Measurements from ENCODE around the gene DOCK2.

DOCK2 gene

DNA sequence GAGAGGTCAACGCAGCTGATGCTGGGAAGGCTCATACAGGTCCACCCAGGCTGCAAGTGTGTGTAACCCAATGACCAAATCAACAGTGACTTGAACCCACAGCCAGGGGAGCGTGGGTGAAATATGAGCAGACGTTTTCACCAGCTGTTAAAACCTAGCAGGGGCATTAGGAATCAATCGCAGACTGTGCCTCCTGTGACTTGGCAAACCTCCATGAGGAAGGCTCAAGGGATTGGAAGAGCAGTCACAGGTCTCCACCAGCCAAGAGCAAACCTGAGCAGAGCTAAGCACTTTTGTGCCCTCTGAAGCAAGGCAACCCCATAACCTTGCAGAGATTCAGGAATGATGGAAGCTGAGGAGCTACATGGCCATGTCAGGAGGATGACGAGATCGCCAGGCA is 317.7 kb downstream of the DOCK2 start:
- H3K27ac ChIP-seq (ENCODE audit: low read length) = no peak overlapping the region
- H3K36me3 ChIP-seq (ENCODE audit: insufficient read depth, low read length) = peaks cover 24% of the 10 kb centered on the region
- TF ChIP-seq, protein P1, sequence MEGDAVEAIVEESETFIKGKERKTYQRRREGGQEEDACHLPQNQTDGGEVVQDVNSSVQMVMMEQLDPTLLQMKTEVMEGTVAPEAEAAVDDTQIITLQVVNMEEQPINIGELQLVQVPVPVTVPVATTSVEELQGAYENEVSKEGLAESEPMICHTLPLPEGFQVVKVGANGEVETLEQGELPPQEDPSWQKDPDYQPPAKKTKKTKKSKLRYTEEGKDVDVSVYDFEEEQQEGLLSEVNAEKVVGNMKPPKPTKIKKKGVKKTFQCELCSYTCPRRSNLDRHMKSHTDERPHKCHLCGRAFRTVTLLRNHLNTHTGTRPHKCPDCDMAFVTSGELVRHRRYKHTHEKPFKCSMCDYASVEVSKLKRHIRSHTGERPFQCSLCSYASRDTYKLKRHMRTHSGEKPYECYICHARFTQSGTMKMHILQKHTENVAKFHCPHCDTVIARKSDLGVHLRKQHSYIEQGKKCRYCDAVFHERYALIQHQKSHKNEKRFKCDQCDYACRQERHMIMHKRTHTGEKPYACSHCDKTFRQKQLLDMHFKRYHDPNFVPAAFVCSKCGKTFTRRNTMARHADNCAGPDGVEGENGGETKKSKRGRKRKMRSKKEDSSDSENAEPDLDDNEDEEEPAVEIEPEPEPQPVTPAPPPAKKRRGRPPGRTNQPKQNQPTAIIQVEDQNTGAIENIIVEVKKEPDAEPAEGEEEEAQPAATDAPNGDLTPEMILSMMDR (IDR thresholded peaks at IDR 0.05; ENCODE audit: borderline replicate concordance, extremely low read depth, low read length, poor library complexity, severe bottlenecking) = no peak
- TF ChIP-seq EZH2 (IDR thresholded peaks at IDR 0.05; ENCODE audit: borderline replicate concordance, low read depth, low read length, severe bottlenecking) = no peak
- H3K9ac ChIP-seq (ENCODE audit: low read depth, low read length) = no peak overlapping the region
- H3K4me1 ChIP-seq (ENCODE audit: insufficient read depth, low read length) = no peaks in the 10 kb centered on the region
- H3K4me3 ChIP-seq (ENCODE audit: low read depth in 1 of 2, low read length in 2 of 2) = no peak overlapping the region
- 0 out of 2 replicates have a peak, but pooled peaks cover 2% of the 10 kb centered on the region for H4K20me1 ChIP-seq (ENCODE audit: insufficient read depth, low read length)
- no peak overlapping the region for H3K4me2 ChIP-seq (ENCODE audit: insufficient read depth, low read length)
- ATAC-seq (ENCODE audit: insufficient read depth, low read depth) = no peak
- DNase-seq = no peak
- H3K79me2 ChIP-seq (ENCODE audit: insufficient read depth, low read length) = no peaks in the 10 kb centered on the region
- H2AFZ ChIP-seq (ENCODE audit: low read depth, low read length) = no peak overlapping the region
- no peaks in the 10 kb centered on the region for H3K9me3 ChIP-seq (ENCODE audit: insufficient read depth, low read length, severe bottlenecking)
- no peaks in the 10 kb centered on the region for H3K27me3 ChIP-seq (ENCODE audit: insufficient read depth, low read length, poor library complexity)

GRCh38 chr5:169956126-169956525 is 319.1 kb downstream of the DOCK2 start:
- ATAC-seq (ENCODE audit: insufficient read depth, low read depth) (no peak), DNase-seq (no peak)
- Histone ChIP-seq H3K36me3 (ENCODE audit: insufficient read depth, low read length) (peaks cover 15% of the 10 kb centered on the region), H3K9me3 (ENCODE audit: insufficient read depth, low read length, severe bottlenecking) (no peaks in the 10 kb centered on the region), H4K20me1 (ENCODE audit: insufficient read depth, low read length) (no peaks in the 10 kb centered on the region), H3K4me2 (ENCODE audit: insufficient read depth, low read length) (no peak overlapping the region), H2AFZ (ENCODE audit: low read depth, low read length) (no peak overlapping the region), H3K79me2 (ENCODE audit: insufficient read depth, low read length) (no peaks in the 10 kb centered on the region), H3K9ac (ENCODE audit: low read depth, low read length) (no peak overlapping the region), H3K4me3 (ENCODE audit: low read depth in 1 of 2, low read length in 2 of 2) (no peak overlapping the region), H3K27ac (ENCODE audit: low read length) (no peak overlapping the region), H3K27me3 (ENCODE audit: insufficient read depth, low read length, poor library complexity) (no peaks in the 10 kb centered on the region), H3K4me1 (ENCODE audit: insufficient read depth, low read length) (no peaks in the 10 kb centered on the region)
- no peak for TF ChIP-seq EZH2 (IDR thresholded peaks at IDR 0.05; ENCODE audit: borderline replicate concordance, low read depth, low read length, severe bottlenecking)
- TF ChIP-seq, protein P1 (IDR thresholded peaks at IDR 0.05; ENCODE audit: borderline replicate concordance, extremely low read depth, low read length, poor library complexity, severe bottlenecking) = no peak

DNA sequence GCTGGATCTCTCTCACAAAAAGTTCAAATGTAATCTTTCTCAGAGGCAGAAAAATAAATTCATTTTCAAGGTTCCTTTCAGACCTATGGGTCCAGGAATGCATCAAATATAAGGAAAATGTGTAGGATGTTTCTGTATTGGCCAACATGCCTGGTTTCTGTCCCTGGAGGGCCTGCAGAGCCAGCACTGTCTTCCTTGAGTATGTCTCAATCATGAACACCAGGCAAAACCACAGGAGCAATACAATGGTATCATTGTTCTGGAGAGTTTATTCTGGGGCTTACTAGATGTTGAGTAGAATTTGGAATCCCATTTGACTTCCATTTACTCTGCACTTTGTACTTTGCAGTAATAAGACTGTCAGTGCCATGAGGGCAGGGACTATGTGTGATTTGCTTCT is 319.7 kb downstream of the DOCK2 start:
- no peak for DNase-seq
- H3K27ac ChIP-seq (ENCODE audit: low read length) = no peak overlapping the region

More for the DNA sequence above, 319.7 kb downstream of the DOCK2 start:
- ATAC-seq (ENCODE audit: insufficient read depth, low read depth) = no peak
- H3K9ac ChIP-seq (ENCODE audit: low read depth, low read length) = no peak overlapping the region
- peaks cover 15% of the 10 kb centered on the region for H3K36me3 ChIP-seq (ENCODE audit: insufficient read depth, low read length)
- no peaks in the 10 kb centered on the region for H3K4me1 ChIP-seq (ENCODE audit: insufficient read depth, low read length)
- H3K79me2 ChIP-seq (ENCODE audit: insufficient read depth, low read length) = no peaks in the 10 kb centered on the region
- H3K4me2 ChIP-seq (ENCODE audit: insufficient read depth, low read length) = no peak overlapping the region
- H4K20me1 ChIP-seq (ENCODE audit: insufficient read depth, low read length) = no peaks in the 10 kb centered on the region
- H3K27me3 ChIP-seq (ENCODE audit: insufficient read depth, low read length, poor library complexity) = no peaks in the 10 kb centered on the region
- H3K9me3 ChIP-seq (ENCODE audit: insufficient read depth, low read length, severe bottlenecking) = no peaks in the 10 kb centered on the region
- no peak overlapping the region for H3K4me3 ChIP-seq (ENCODE audit: low read depth in 1 of 2, low read length in 2 of 2)
- H2AFZ ChIP-seq (ENCODE audit: low read depth, low read length) = no peak overlapping the region
- no peak for TF ChIP-seq EZH2 (IDR thresholded peaks at IDR 0.05; ENCODE audit: borderline replicate concordance, low read depth, low read length, severe bottlenecking)
- TF ChIP-seq, protein P1 (IDR thresholded peaks at IDR 0.05; ENCODE audit: borderline replicate concordance, extremely low read depth, low read length, poor library complexity, severe bottlenecking) = no peak
